SK-N-SH (cell line): Measurements from ENCODE around the gene CUBN. TPM values are rescaled to one million over a fixed set of nuclear protein-coding genes. Genes with fewer than 3 reads are reported as not detected.

ENCODE experiments used
- CTCF ChIA-PET: fragments of 300-600, 350-600 bp; formaldehyde crosslinking; extraction: SDS; loops from one replicate; lab custom pipeline; 2021; lab: Yijun Ruan, JAX
- POLR2A ChIA-PET: fragments of 350-600 bp; sonication (Branson Sonifier 250); formaldehyde crosslinking; extraction: SDS; loops from one replicate; lab custom pipeline; 2020; ENCODE audit warnings: antibody characterized with exemption, inconsistent platforms; lab: Yijun Ruan, JAX
- DNase-seq: peaks from one replicate; pipeline ENCODE4 v3.0.0; 2012
- H2AFZ ChIP-seq: fragments of 200-600 bp; sonication (generic); 2 replicates; pipeline ENCODE4 v1.8.1; 2016; ENCODE audit warnings: antibody characterized with exemption, mild to moderate bottlenecking, low read depth
- H3F3A ChIP-seq: fragments of 200-600 bp; sonication (generic); replicated peaks from 2 replicates; pipeline ENCODE3; 2016; ENCODE audit warnings: antibody characterized with exemption, mild to moderate bottlenecking; ENCODE audit not compliant: insufficient read depth
- H3K27ac ChIP-seq, 2 experiments: fragments of 200-500 bp in 1 of 2; fragments of 200-600 bp in 1 of 2; sonication (Bioruptor generic) in 1 of 2; sonication (generic), shearing (Covaris generic) in 1 of 2; 2 replicates each; pipeline versions ENCODE4 v1.5.1 to v1.6.1; 2014 to 2016; ENCODE audit warnings: low read depth in 2 of 2, inconsistent platforms in 1 of 2, low read length in 1 of 2, mild to moderate bottlenecking in 1 of 2, mixed read lengths in 1 of 2
- H3K27me3 ChIP-seq: fragments of 200-600 bp; sonication (generic), shearing (Covaris generic); 2 replicates; pipeline ENCODE4 v1.6.1; 2016; ENCODE audit warnings: mixed run types; ENCODE audit not compliant: insufficient read depth
- H3K36me3 ChIP-seq, 2 experiments: fragments of 200-500 bp in 1 of 2; fragments of 200-600 bp in 1 of 2; sonication (Bioruptor generic) in 1 of 2; sonication (generic) in 1 of 2; replicated peaks in 1 of 2; 2 replicates each; pipeline versions ENCODE3 to v1.5.1; 2014 to 2016; ENCODE audit warnings: low read length in 1 of 2, mild to moderate bottlenecking in 1 of 2; ENCODE audit not compliant: insufficient read depth in 2 of 2, control insufficient read depth in 1 of 2
- H3K4me1 ChIP-seq, 2 experiments: fragments of 200-500 bp in 1 of 2; fragments of 200-600 bp in 1 of 2; sonication (Bioruptor generic) in 1 of 2; sonication (generic), shearing (Covaris generic) in 1 of 2; 2 replicates each; pipeline versions ENCODE4 v1.5.1 to v1.6.1; 2014 to 2016; ENCODE audit warnings: low read depth in 1 of 2, low read length in 1 of 2, mixed run types in 1 of 2; ENCODE audit not compliant: insufficient read depth in 2 of 2, control insufficient read depth in 1 of 2
- H3K4me2 ChIP-seq: fragments of 200-600 bp; sonication (generic), shearing (Covaris generic); 2 replicates; pipeline ENCODE4 v1.6.1; 2017; ENCODE audit warnings: mixed run types
- H3K4me3 ChIP-seq, 2 experiments: fragments of 200-500 bp in 1 of 2; fragments of 200-600 bp in 1 of 2; sonication (Bioruptor generic) in 1 of 2; sonication (generic), shearing (Covaris generic) in 1 of 2; 2 replicates each; pipeline versions ENCODE4 v1.5.1 to v1.8.1; 2014 to 2016; ENCODE audit warnings: low read depth in 2 of 2, inconsistent platforms in 1 of 2, low read length in 1 of 2, mild to moderate bottlenecking in 1 of 2, mixed read lengths in 1 of 2, moderate library complexity in 1 of 2
- H3K79me2 ChIP-seq: fragments of 200-600 bp; sonication (generic); 2 replicates; pipeline ENCODE4 v1.8.1; 2017; ENCODE audit warnings: mild to moderate bottlenecking; ENCODE audit not compliant: insufficient read depth
- H3K9ac ChIP-seq: fragments of 200-600 bp; sonication (generic); 2 replicates; pipeline ENCODE4 v1.6.1; 2017; ENCODE audit warnings: mixed run types
- H3K9me2 ChIP-seq: fragments of 200-600 bp; sonication (generic); 2 replicates; pipeline ENCODE4 v1.6.1; 2017; ENCODE audit warnings: mixed run types
- H3K9me3 ChIP-seq: fragments of 200-600 bp; sonication (generic); 2 replicates; pipeline ENCODE4 v1.6.1; 2017; ENCODE audit warnings: mixed run types, mild to moderate bottlenecking, moderate library complexity
- H4K20me1 ChIP-seq: fragments of 200-600 bp; sonication (generic); 2 replicates; pipeline ENCODE4 v1.6.1; 2017; ENCODE audit warnings: mild to moderate bottlenecking, mixed run types; ENCODE audit not compliant: insufficient read depth
- ELF1 ChIP-seq: IDR thresholded peaks from 2 replicates; pipeline ENCODE4 v1.4.0; 2012
- EP300 ChIP-seq, 2 experiments: IDR thresholded peaks; 2 replicates each; pipeline versions ENCODE4 v1.4.0 to v1.6.1; 2012; ENCODE audit warnings: borderline replicate concordance in 1 of 2, low read depth in 1 of 2, low read length in 1 of 2
- FOXJ3 ChIP-seq: sonication (generic); formaldehyde crosslinking; IDR thresholded peaks from 2 replicates; pipeline ENCODE4 v1.5.1; 2020; ENCODE audit warnings: mild to moderate bottlenecking, missing genetic modification reagents
- FOXM1 ChIP-seq: IDR thresholded peaks from 2 replicates; pipeline ENCODE4 v1.4.0; 2012; ENCODE audit warnings: low read depth, mild to moderate bottlenecking
- GABPA ChIP-seq: IDR thresholded peaks from 2 replicates; pipeline ENCODE4 v1.4.0; 2012; ENCODE audit warnings: low read depth, mild to moderate bottlenecking
- JUND ChIP-seq: IDR thresholded peaks from 2 replicates; pipeline ENCODE4 v1.4.0; 2012
- MAX ChIP-seq: IDR thresholded peaks from 2 replicates; pipeline ENCODE4 v1.4.0; 2012; ENCODE audit warnings: low read depth
- MXI1 ChIP-seq: IDR thresholded peaks from 2 replicates; pipeline ENCODE4 v1.6.1; 2012; ENCODE audit warnings: mild to moderate bottlenecking, low read depth, low read length, improper control_type of control experiment
- PBX3 ChIP-seq: IDR thresholded peaks from 2 replicates; pipeline ENCODE4; 2012
- POLR2AphosphoS5 ChIP-seq: IDR thresholded peaks from 2 replicates; pipeline ENCODE4 v1.6.1; 2012; ENCODE audit warnings: low read depth, low read length
- RAD21 ChIP-seq: IDR thresholded peaks from 2 replicates; pipeline ENCODE4 v1.6.1; 2012; ENCODE audit warnings: mild to moderate bottlenecking, low read length
- RFX5 ChIP-seq: IDR thresholded peaks from 2 replicates; pipeline ENCODE4 v1.6.1; 2012; ENCODE audit warnings: mild to moderate bottlenecking, improper control_type of control experiment, low read length
- SMC3 ChIP-seq: IDR thresholded peaks from 2 replicates; pipeline ENCODE4 v1.6.1; 2012; ENCODE audit warnings: low read depth, low read length, improper control_type of control experiment
- TAF1 ChIP-seq: IDR thresholded peaks from 2 replicates; pipeline ENCODE4 v1.6.1; 2012; ENCODE audit warnings: low read depth, mild to moderate bottlenecking, low read length, moderate library complexity, borderline replicate concordance
- TCF12 ChIP-seq: IDR thresholded peaks from 2 replicates; pipeline ENCODE4 v1.4.0; 2012
- YY1 ChIP-seq: IDR thresholded peaks from 2 replicates; pipeline ENCODE4 v1.4.0; 2012; ENCODE audit warnings: low read depth, mild to moderate bottlenecking
- WGBS: methylation state at CpG from one replicate; pipeline ENCODE4 v1.1.6; 2017; ENCODE audit warnings: low lambda C conversion rate; 5-methylcytosine and 5-hydroxymethylcytosine counted together
- polyA plus RNA-seq, 3 experiments: library from polyadenylated mRNA; depleted of rRNA; stranded (reverse); fragments of >200 nt; gene quantifications; 2 replicates each; pipeline ENCODE4 v1.2.3, GENCODE V29; 2012

Gene CUBN
- polyA plus RNA-seq, 1 of the 3 experiments (the other 2 are of a cell fraction), result 2.4 TPM

- ChIA-PET CTCF (no interaction called here), POLR2A (no interaction called here)
- peaks cover 0 to 5% of the 10 kb centered on the region in 2 experiments; a peak in 2 of 4 replicates for H3K4me1 ChIP-seq
- H3K27ac ChIP-seq, result no peak overlapping the region
- WGBS, result 73% methylated on average over 4 of the region's 4 CpGs
- H3K27me3 ChIP-seq, result no peaks in the 10 kb centered on the region
- H3K36me3 ChIP-seq, result no peaks in the 10 kb centered on the region
- H3F3A ChIP-seq, result peaks cover 15% of the 10 kb centered on the region
- TF ChIP-seq PBX3, result no peak
- H2AFZ ChIP-seq, result no peak overlapping the region
- H3K9me2 ChIP-seq, result no peaks in the 10 kb centered on the region
- H3K4me2 ChIP-seq, result no peak overlapping the region
- no peaks in the 10 kb centered on the region for H3K79me2 ChIP-seq
- no peak for DNase-seq
- H3K9me3 ChIP-seq, result no peaks in the 10 kb centered on the region
- no peak overlapping the region for H3K4me3 ChIP-seq
- no peak overlapping the region for H3K9ac ChIP-seq
- no peaks in the 10 kb centered on the region for H4K20me1 ChIP-seq
Observed at GRCh38 chr10:16913266-16913665, 216.3 kb downstream of the CUBN start.

GRCh38 chr10:16910793-16911164, 218.8 kb downstream of the CUBN start:
- POLR2A ChIA-PET, result no interaction called here
- Histone ChIP-seq H3F3A (peaks cover 15% of the 10 kb centered on the region), H3K4me3 (no peak overlapping the region), H3K9me2 (no peaks in the 10 kb centered on the region), H2AFZ (no peak overlapping the region), H3K36me3 (no peaks in the 10 kb centered on the region), H3K9me3 (no peaks in the 10 kb centered on the region), H3K4me1 (peaks cover 0 to 5% of the 10 kb centered on the region in 2 experiments; a peak in 3 of 4 replicates), H3K27me3 (no peaks in the 10 kb centered on the region), H3K9ac (no peak overlapping the region), H3K27ac (no peak overlapping the region), H3K4me2 (no peak overlapping the region), H4K20me1 (no peaks in the 10 kb centered on the region), H3K79me2 (no peaks in the 10 kb centered on the region)
- DNase-seq, result no peak
- CTCF ChIA-PET, result no interaction called here
- TF ChIP-seq ELF1 (no peak), MAX (no peak), TAF1 (no peak), EP300 (IDR thresholded peaks at IDR 0.05; ENCODE audit: borderline replicate concordance in 1 of 2, low read depth in 1 of 2, low read length in 1 of 2) (no peak), TCF12 (no peak), GABPA (no peak), POLR2AphosphoS5 (no peak), JUND (no peak), RFX5 (no peak), RAD21 (no peak), FOXM1 (no peak), FOXJ3 (CRISPR knock-in tag) (no peak), MXI1 (no peak), YY1 (no peak), PBX3 (no peak), SMC3 (no peak)
- WGBS, result 81% methylated on average over 4 of the region's 4 CpGs
